Measurements from ENCODE around the gene DAP. TPM values are rescaled to one million over a fixed set of nuclear protein-coding genes. Genes with fewer than 3 reads are reported as not detected.
"Not testable (repeated sequence)": the region's sequence is repeated elsewhere in the genome, so short reads cannot be mapped to it uniquely, and the experiment has no call there.

Gene DAP
- total and polyA plus RNA-seq, 5 experiments from 2014 or later: 31.0 to 71.9 (median 42.7) TPM

DNA sequence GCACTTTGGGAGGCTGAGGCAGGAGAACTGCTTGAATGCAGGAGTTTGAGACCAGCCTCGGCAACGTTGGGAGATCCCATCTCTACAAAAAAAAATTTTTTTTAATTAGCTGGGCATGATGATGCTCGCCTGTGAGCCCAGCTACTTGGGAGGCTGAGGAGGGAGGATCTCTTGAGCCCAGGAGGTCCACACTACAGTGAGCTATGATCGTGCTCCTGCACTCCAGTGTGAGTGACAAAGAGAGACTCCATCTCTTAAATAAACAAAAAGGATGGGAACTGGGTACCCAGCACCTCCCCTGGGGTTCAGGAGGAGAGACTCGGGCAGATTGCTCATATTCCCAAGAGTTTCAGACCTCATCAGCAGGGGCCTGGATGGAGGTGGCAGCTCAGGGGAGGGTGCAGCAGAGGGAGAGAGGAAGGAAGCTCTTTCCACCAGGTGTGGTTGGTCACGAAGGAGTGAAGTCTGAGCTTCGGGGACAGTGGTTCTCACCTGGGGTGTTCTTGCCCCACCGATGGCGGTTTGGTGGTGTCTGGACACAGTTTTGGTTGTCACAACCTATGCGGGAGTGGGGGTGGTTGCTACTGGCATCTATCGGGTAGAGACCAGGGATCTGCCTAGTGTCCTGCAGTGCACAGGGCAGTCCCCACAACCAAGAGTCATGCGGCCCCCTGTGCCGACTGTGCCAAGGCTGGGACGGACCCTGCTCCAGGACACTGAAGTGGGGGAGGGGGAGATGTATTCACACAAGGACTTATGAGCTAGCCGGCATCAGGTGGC lies 124.5 kb downstream of the DAP start:
- H3K27ac Mint-ChIP-seq: peak overlapping the region in 3 of 10 donors; percentile 6 to 29 (median 16)
- ATAC-seq (no peak), DNase-seq (no peak)
- peaks cover 0 to 6% (median 0%) of the 10 kb centered on the region in 5 donors for H3K27me3 Mint-ChIP-seq
- no peak overlapping the region for H3K4me3 Mint-ChIP-seq
- peaks cover 0 to 8% (median 2%) of the 10 kb centered on the region in 9 donors for H3K9me3 Mint-ChIP-seq
- H3K4me1 Mint-ChIP-seq: peaks cover 13 to 44% (median 20%) of the 10 kb centered on the region in 4 donors
- H3K36me3 Mint-ChIP-seq: no peaks in the 10 kb centered on the region
- POLR2A ChIA-PET: no interaction called here

DNA sequence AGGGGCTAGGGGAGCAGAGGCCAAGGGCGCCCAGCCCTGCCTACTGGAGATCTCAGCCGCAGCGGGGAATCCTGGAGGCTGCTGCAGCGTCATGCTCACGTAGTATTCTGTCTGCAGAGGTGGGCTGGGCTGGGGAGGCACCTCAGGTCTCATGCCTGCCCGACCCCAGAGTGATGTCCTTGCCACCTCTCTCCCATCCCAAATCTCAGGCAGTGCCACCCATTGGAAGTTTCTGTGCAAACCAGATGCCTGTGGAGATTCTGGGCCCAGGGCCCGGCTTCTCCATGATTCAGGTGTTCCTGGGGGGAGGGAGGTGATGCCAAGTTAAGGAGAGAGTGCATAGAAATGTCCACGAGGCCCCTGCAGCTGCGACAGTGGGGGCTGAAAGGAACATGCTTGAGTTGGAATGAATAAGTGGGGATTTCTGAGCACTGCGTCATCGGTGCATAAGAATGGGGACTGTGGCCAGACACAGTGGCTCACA lies 125.1 kb downstream of the DAP start:
- POLR2A ChIA-PET: no interaction called here
- no peaks in the 10 kb centered on the region for H3K36me3 Mint-ChIP-seq
- H3K9me3 Mint-ChIP-seq: peaks cover 0 to 8% (median 2%) of the 10 kb centered on the region in 9 donors
- ATAC-seq: no peak
- no peak for DNase-seq
- peak overlapping the region in 4 of 10 donors; percentile 20 to 89 (median 78) for H3K27ac Mint-ChIP-seq
- peaks cover 13 to 51% (median 20%) of the 10 kb centered on the region in 4 donors for H3K4me1 Mint-ChIP-seq
- peaks cover 0 to 6% (median 0%) of the 10 kb centered on the region in 5 donors for H3K27me3 Mint-ChIP-seq
- peak overlapping the region in 1 of 10 donors; percentile 54 for H3K4me3 Mint-ChIP-seq

DNA sequence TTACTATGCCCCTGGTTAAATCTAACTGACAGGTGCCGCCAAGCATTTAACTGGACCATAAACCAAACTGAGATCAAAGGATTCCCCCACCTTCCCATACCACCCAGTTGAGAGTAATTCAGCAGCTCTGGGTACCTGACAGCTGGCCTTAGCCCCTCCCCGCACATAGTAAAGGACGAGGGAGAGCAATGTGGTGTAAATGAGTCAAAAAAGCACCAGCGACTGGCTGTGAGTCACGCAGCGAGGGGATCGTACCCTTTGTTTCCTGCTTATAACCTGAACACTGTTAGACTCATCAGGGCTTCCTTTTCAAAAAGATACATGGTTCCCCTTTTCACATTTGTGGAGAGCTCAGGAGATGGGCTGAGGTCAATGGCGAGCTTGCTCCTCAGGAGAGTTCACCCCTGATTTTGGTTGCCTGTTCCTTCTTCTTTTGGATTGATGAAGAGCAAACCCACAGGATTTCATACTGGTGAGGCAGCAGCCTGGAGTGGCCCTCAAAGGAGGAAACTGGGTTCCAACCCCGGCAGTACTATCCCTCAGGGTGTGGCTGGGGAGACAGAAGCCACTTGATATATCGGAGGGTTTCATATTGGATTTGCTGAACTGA lies 125.7 kb downstream of the DAP start:
- POLR2A ChIA-PET: interaction anchor here (0.6 kb wide), 1 partner anchor 42 kb away, joined by 7 read pairs; no protein-coding TSS in a partner anchor
- Mint-ChIP-seq H3K36me3 (no peaks in the 10 kb centered on the region), H3K4me3 (peak overlapping the region in 5 of 10 donors; percentile 19 to 54 (median 30)), H3K4me1 (peaks cover 13 to 56% (median 20%) of the 10 kb centered on the region in 4 donors), H3K27me3 (peaks cover 0 to 6% (median 0%) of the 10 kb centered on the region in 5 donors), H3K27ac (peak overlapping the region in 7 of 10 donors; percentile 39 to 89 (median 77)), H3K9me3 (peaks cover 0 to 8% (median 2%) of the 10 kb centered on the region in 9 donors)
- DNase-seq: peak in 1 of 10 donors; percentile 48
- peak in 1 of 2 donors; percentile 74 for ATAC-seq

DNA sequence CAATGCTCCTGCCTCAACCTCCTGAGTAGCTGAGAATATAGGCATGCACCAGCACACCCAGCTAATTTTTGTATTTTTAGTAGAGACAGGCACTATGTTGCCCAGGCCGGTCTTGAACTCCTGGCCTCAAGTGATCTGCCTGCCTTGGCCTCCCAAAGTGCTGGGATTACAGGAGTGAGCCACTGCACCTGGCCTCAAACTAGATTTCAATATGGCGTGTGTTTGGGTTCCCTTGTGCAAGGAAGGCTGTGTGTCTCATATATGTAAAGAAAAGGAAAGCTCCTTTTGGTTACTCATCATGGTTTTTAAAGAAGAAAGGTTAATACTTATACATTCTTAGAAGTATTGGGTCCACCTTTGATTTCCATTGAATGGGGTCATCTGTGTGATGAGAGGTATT lies 126.5 kb downstream of the DAP start:
- Mint-ChIP-seq H3K36me3 (no peaks in the 10 kb centered on the region), H3K4me3 (peak overlapping the region in 2 of 10 donors; percentile 49 to 57), H3K4me1 (peaks cover 13 to 58% (median 20%) of the 10 kb centered on the region in 4 donors), H3K27ac (peak overlapping the region in 7 of 10 donors; percentile 25 to 82 (median 62)), H3K9me3 (peaks cover 0 to 4% (median 0%) of the 10 kb centered on the region in 9 donors), H3K27me3 (peaks cover 0 to 8% (median under 1%) of the 10 kb centered on the region in 5 donors)
- POLR2A ChIA-PET: interaction anchor here (1.0 kb wide), 1 partner anchor 189 kb away, joined by 3 read pairs; no protein-coding TSS in a partner anchor
- ATAC-seq (no peak), DNase-seq (no peak)

DNA sequence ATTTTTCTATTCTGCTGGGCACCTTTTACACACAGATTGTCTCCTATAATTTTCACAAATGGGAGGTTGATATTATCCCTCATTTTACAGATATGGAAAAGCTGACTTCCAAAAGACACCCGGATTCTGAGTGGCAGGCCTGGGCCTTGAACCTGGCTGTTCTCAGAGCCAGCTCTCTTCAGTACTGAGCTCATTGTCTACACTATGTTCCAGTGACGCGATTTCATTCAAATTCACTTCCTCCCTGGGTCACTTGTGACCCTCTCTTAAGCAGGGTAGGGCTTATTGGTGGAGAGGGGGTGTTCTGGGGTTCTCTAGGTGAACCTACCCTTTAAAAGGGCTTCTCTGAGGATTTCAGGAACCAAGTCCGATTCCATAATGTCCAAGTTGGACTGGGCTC lies 127.0 kb downstream of the DAP start:
- Mint-ChIP-seq H3K9me3 (peaks cover 0 to 4% (median 0%) of the 10 kb centered on the region in 9 donors), H3K27me3 (peaks cover 0 to 13% (median 6%) of the 10 kb centered on the region in 5 donors), H3K36me3 (no peaks in the 10 kb centered on the region), H3K4me3 (peak overlapping the region in 8 of 10 donors; percentile 49 to 76 (median 56)), H3K27ac (peak overlapping the region in 9 of 10 donors; percentile 41 to 93 (median 75)), H3K4me1 (peaks cover 13 to 62% (median 20%) of the 10 kb centered on the region in 4 donors)
- peak; percentile 15 to 54 for ATAC-seq
- POLR2A ChIA-PET: interaction anchor here (1.0 kb wide), 1 partner anchor 189 kb away, joined by 3 read pairs; no protein-coding TSS in a partner anchor
- DNase-seq: no peak

DNA sequence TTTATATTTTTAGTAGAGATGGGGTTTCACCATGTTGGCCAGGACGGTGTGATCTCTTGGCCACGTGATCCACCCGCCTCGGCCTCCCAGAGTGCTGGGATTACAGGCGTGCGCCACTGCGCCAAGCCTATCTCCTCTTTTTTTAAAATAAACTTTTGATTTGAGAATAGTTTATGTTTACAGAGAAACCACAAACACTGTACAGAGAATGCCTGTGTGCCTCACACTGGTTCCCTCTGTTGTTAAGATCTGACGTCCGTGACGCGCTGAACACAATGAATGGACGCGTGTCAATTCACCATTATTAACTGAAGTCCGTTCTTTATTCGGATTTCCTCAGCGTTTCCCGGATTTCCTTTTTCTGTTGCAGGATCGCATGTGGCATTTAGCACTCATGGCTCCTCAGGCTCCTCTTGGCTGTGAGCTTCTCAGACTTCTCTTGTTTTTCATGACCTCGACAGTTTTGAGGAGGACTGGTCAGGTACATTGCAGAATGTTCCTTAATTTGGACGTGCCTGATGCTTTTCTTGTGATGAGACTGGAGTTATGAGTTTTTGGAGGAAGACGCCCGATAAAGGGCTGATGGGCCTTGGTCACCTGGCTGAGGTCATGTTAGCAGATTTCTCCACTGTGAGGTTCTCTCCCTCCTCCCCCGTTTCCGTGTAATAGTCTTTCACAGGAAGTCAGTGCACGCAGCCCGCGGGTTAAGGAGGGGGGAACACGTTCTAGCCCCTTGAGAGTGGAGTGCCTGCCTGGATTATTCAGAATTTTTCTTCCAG lies 127.6 kb downstream of the DAP start:
- peak; percentile 40 to 80 for ATAC-seq
- peaks cover 0 to 2% (median 0%) of the 10 kb centered on the region in 9 donors for H3K9me3 Mint-ChIP-seq
- H3K27me3 Mint-ChIP-seq: peaks cover 0 to 17% (median 11%) of the 10 kb centered on the region in 5 donors
- peaks cover 13 to 62% (median 20%) of the 10 kb centered on the region in 4 donors for H3K4me1 Mint-ChIP-seq
- H3K36me3 Mint-ChIP-seq: no peaks in the 10 kb centered on the region
- DNase-seq: peak in 6 of 10 donors; percentile 5 to 36 (median 26)
- H3K4me3 Mint-ChIP-seq: peak overlapping the region in 9 of 10 donors; percentile 1 to 76 (median 55)
- POLR2A ChIA-PET: interaction anchor here (1.0 kb wide), 1 partner anchor 188 kb away, joined by 3 read pairs; no protein-coding TSS in a partner anchor
- H3K27ac Mint-ChIP-seq: peak overlapping the region in 9 of 10 donors; percentile 41 to 93 (median 75)

DNA sequence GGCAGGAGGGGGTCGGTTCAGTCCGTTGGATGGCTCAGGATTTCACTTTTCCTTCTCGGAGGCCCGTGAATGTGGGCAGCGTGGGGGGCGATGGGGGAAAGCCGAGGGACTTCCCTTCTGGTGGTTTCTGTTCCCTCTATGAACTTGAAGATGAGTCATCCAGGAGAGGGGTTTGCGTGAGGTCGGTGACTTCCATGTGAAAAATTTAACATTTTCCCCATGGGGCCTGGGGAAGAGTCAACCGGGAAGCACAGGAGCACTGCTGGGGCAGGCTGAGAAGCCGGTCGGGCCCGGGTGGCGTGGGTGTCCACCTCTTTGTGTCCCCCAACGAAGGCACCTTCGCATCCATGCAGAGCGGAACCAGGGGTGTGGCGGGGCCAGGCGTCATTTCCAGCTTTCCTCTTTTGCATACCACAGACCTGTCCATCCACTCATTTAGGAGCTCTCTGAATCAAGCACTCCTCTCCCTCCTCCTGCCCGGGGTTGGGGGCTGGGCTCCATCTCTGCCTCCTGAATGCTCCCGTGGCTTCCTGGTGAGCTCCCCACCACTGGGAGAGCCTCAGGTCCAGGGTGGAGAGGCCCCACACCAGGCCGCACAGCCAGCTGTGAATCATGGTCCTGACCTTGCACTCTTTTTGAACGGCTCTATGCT lies 128.8 kb downstream of the DAP start:
- ATAC-seq: no peak
- peaks cover 20 to 70% (median 27%) of the 10 kb centered on the region in 4 donors for H3K4me1 Mint-ChIP-seq
- H3K4me3 Mint-ChIP-seq: peak overlapping the region in 4 of 10 donors; percentile 20 to 76 (median 57)
- POLR2A ChIA-PET: interaction anchor here (0.5 kb wide), 1 partner anchor 73 kb away, joined by 4 read pairs; no protein-coding TSS in a partner anchor
- H3K27me3 Mint-ChIP-seq: peaks cover 0 to 19% (median 11%) of the 10 kb centered on the region in 5 donors
- peak in 1 of 10 donors; percentile 39 for DNase-seq
- no peaks in the 10 kb centered on the region for H3K9me3 Mint-ChIP-seq
- no peaks in the 10 kb centered on the region for H3K36me3 Mint-ChIP-seq
- H3K27ac Mint-ChIP-seq: peak overlapping the region in 3 of 10 donors; percentile 10 to 81 (median 75)

DNA sequence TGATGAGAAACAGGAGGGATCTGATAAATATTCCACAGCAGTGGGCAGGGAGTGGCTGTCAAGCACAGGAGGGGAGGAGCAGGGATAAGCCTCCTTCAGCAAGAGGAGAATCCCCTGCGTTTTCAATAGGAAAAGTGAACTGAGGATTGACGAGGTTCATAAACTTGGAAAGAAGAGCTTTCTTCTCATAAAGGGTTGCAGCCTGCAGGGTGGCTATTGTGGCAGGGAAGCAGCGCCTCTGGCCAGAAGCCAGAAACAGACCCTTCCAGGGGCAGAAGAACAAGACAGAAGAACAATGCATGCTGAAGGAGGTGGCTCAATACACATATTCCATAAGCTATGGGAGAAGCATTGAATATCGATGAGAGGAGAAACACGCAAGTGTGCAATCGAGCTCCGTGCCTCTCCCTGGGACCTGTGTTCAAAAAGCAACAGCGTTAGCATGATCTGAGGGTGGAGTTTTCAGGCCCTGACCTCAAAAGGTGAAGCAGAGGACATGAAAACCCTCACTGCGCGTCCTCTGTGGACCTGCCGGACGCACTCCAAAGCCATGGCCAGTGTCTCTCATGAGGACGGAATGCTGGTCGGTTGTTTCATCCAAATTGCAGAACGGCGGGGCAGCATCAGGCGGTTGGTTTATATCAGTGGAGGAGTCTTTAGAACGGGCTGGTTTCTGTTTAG lies 129.6 kb downstream of the DAP start:
- Mint-ChIP-seq H3K27ac (peak overlapping the region in 6 of 10 donors; percentile 10 to 81 (median 73)), H3K4me3 (peak overlapping the region in 3 of 10 donors; percentile 19 to 76 (median 27)), H3K36me3 (no peaks in the 10 kb centered on the region), H3K9me3 (no peaks in the 10 kb centered on the region), H3K4me1 (peaks cover 21 to 72% (median 31%) of the 10 kb centered on the region in 4 donors), H3K27me3 (peaks cover 0 to 19% (median 11%) of the 10 kb centered on the region in 5 donors)
- POLR2A ChIA-PET: no interaction called here
- ATAC-seq (no peak), DNase-seq (no peak)

DNA sequence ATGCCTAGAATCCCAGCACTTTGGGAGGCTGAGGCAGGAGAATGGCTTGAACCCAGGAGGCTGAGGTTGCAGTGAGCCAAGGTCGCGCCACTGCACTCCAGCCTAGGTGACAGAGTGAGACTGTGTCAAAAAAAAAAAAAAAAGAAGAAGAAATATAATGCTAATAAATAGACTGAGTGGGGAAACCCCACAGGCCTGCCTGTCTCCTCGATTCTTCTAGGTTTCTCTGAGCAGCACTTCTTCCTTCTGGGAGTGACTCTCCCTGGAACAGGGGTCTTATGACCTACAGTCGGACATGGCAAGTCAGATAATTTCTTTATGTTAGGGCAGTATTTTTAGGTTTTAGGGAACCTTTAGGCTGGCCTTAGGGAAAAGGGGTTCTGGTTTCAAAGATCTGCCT lies 130.3 kb downstream of the DAP start:
- H3K27ac Mint-ChIP-seq: peak overlapping the region in 2 of 10 donors; percentile 71 to 81
- ATAC-seq, POLR2A ChIA-PET, H3K9me3 Mint-ChIP-seq, H3K36me3 Mint-ChIP-seq, DNase-seq: not testable (repeated sequence)
- H3K4me1 Mint-ChIP-seq: peaks cover 20 to 68% (median 31%) of the 10 kb centered on the region in 4 donors
- H3K4me3 Mint-ChIP-seq: peak overlapping the region in 1 of 10 donors; percentile 76
- H3K27me3 Mint-ChIP-seq: peaks cover 0 to 19% (median 11%) of the 10 kb centered on the region in 5 donors

DNA sequence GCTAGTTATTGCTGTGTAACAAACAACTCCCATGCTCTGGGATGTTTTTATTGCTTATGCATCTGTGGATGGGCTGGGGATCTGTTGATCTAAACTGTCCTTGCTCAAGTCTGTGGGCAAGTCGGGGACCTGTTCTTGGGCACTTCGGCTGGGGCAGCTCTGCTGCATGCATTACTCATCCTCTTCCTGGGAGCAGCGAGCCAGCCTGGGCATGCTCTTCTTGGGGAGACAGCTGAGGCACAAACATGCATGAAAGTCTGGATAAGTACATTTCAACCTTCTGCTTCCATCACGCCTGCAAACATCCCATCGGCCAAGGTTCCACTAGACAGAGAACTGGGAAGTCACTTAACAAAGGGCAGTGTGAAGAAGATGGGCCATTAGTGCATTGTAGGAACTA lies 130.9 kb downstream of the DAP start:
- ATAC-seq (no peak), DNase-seq (no peak)
- H3K36me3 Mint-ChIP-seq: no peaks in the 10 kb centered on the region
- H3K27me3 Mint-ChIP-seq: peaks cover 0 to 19% (median 11%) of the 10 kb centered on the region in 5 donors
- H3K27ac Mint-ChIP-seq: peak overlapping the region in 1 of 10 donors; percentile 81
- POLR2A ChIA-PET: no interaction called here
- H3K4me3 Mint-ChIP-seq: peak overlapping the region in 1 of 10 donors; percentile 5
- peaks cover 16 to 64% (median 25%) of the 10 kb centered on the region in 4 donors for H3K4me1 Mint-ChIP-seq
- H3K9me3 Mint-ChIP-seq: no peaks in the 10 kb centered on the region

DNA sequence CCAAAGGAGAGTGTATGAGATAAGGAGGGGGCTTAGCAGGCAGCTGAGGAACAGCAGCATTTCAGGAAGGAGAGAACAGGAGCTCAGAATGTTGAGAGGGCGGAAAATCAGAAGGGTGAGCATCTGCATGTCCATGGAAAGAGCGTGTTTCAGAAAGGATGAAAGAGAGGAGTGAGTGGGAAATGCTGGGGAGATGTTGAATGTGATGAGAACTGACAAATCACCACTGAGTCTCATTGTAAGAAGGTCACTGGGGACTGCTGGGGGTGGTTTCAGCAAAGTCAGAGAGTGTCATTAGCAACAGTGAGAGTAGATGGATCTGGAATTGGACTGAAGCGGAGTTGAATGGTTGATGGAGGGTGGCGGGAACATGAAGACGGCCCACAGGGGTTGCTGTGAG lies 131.4 kb downstream of the DAP start:
- ATAC-seq (no peak), DNase-seq (no peak)
- POLR2A ChIA-PET: no interaction called here
- no peaks in the 10 kb centered on the region for H3K36me3 Mint-ChIP-seq
- peaks cover 0 to 19% (median 11%) of the 10 kb centered on the region in 5 donors for H3K27me3 Mint-ChIP-seq
- peaks cover 16 to 59% (median 23%) of the 10 kb centered on the region in 4 donors for H3K4me1 Mint-ChIP-seq
- H3K9me3 Mint-ChIP-seq: no peaks in the 10 kb centered on the region
- H3K27ac Mint-ChIP-seq: no peak overlapping the region
- H3K4me3 Mint-ChIP-seq: peak overlapping the region in 1 of 10 donors; percentile 5

Measured in naive thymus-derived CD8-positive, alpha-beta T cell (primary cell).